ENCODE results near the gene HERC3.

HERC3 gene

GRCh38 chr4:88735564-88735963 is 143.3 kb downstream of the HERC3 start:
- TF ChIP-seq CTCF (IDR thresholded peaks at IDR 0.05; ENCODE audit: control insufficient read depth, extremely low read depth, insufficient read depth), result no peak
- no peak for DNase-seq (ENCODE audit: low read depth)

DNA sequence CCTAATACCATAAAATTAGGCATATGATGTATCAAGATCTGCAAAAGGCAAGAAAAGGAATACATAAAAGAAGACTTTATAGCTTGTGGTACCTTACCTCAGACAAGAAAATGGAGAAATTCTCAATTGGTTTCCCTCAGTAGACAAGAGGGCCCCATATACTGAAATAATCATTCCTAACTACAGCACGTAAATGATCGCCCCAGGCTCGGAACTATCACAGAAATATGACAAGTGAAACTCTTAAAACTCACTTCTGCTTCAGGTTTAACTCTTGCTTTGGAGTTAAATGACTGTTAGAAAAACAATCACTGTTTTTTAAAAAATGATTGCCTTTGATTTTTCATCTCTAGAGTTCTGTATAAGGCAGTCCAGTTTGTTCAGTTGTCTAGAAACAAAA is 144.0 kb downstream of the HERC3 start:
- no peak for DNase-seq (ENCODE audit: low read depth)
- no peak overlapping the region for H3K4me3 ChIP-seq (ENCODE audit: low read depth, low read length)
- no peak for TF ChIP-seq CTCF (IDR thresholded peaks at IDR 0.05; ENCODE audit: control insufficient read depth, extremely low read depth, insufficient read depth)

More at GRCh38 chr4:88735564-88735963, 143.3 kb downstream of the HERC3 start:
- H3K4me3 ChIP-seq (ENCODE audit: low read depth, low read length), result no peak overlapping the region

- DNase-seq (ENCODE audit: low read depth), result no peak
- no peak overlapping the region for H3K4me3 ChIP-seq (ENCODE audit: low read depth, low read length)
- no peak for TF ChIP-seq CTCF (IDR thresholded peaks at IDR 0.05; ENCODE audit: control insufficient read depth, extremely low read depth, insufficient read depth)
These were observed 145.1 kb downstream of the HERC3 start for GRCh38 chr4:88737307-88737941.

- no peak for TF ChIP-seq CTCF (IDR thresholded peaks at IDR 0.05; ENCODE audit: control insufficient read depth, extremely low read depth, insufficient read depth)
- no peak overlapping the region for H3K4me3 ChIP-seq (ENCODE audit: low read depth, low read length)
- no peak for DNase-seq (ENCODE audit: low read depth)
These were observed 145.9 kb downstream of the HERC3 start for GRCh38 chr4:88738180-88738579.

- no peak for TF ChIP-seq CTCF (IDR thresholded peaks at IDR 0.05; ENCODE audit: control insufficient read depth, extremely low read depth, insufficient read depth)
These were observed 150.3 kb downstream of the HERC3 start for GRCh38 chr4:88742561-88742960.

DNA sequence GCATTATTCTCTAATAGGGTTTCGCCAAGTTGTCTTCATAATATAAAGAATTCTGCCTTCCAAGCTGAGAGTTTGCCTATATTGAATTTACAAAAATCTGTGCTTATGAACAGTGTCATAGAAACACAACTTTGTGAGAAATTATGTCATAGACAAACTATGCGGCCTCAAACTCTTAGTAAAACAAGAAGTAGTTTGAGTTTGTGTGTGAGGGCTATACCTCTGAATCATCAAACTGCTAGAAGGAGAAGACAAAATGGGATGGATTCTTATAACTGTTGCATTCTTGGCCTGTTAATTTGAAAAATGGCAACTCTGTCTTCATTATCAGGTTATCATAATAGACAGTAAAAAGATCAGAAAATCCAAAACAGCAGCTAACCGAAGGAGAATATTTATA is 151.4 kb downstream of the HERC3 start:
- no peak for TF ChIP-seq CTCF (IDR thresholded peaks at IDR 0.05; ENCODE audit: control insufficient read depth, extremely low read depth, insufficient read depth)
- no peak overlapping the region for H3K4me3 ChIP-seq (ENCODE audit: low read depth, low read length)
- DNase-seq (ENCODE audit: low read depth), result no peak

More at GRCh38 chr4:88742561-88742960, 150.3 kb downstream of the HERC3 start:
- no peak overlapping the region for H3K4me3 ChIP-seq (ENCODE audit: low read depth, low read length)
- DNase-seq (ENCODE audit: low read depth), result no peak

DNA sequence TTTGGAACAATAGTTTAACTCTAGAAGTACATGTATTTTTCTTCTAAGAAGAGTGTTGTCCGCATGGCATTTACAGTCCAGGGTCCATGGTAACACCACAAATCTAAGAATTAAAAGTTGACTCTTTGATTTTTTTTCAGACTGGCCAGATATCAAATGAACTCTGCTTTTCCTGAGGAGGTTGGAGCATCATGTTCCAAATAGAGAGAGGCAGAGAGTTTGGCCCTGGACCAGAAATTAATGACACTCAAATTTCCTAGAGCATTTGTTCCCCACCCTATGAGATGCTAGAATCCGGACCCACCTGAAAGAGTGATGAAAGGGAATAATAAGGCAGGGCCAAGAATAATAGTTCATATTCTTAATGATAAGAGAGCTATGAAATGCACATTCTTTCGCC is 152.3 kb downstream of the HERC3 start:
- no peak for TF ChIP-seq CTCF (IDR thresholded peaks at IDR 0.05; ENCODE audit: control insufficient read depth, extremely low read depth, insufficient read depth)
- DNase-seq (ENCODE audit: low read depth), result no peak

More for the DNA sequence above, 152.3 kb downstream of the HERC3 start:
- H3K4me3 ChIP-seq (ENCODE audit: low read depth, low read length), result no peak overlapping the region
